ENCODE data around the gene RAB7A. TPM values are rescaled to one million over a fixed set of nuclear protein-coding genes. Genes with fewer than 3 reads are reported as not detected.

RAB7A gene
- 100 to 1,000 TPM in 3 of 4 donors, 10 to 100 TPM in 1; 89.2 to 128 (median 114) TPM for total RNA-seq

GRCh38 chr3:128726023-128727016 lies at the start of gene RAB7A:
Gene RAB7A (plus strand): TSS chr3:128726183. CDS start chr3:128795368, 69,185 bp downstream.
- Histone ChIP-seq H3K9me3 (no peaks in the 10 kb centered on the region), H3K36me3 (no peaks in the 10 kb centered on the region), H3K27me3 (no peaks in the 10 kb centered on the region), H3K27ac (peak within 1 kb of the TSS; percentile 94 to 100 (median 97)), H3K4me3 (peak within 1 kb of the TSS; percentile 72 to 100 (median 96)), H3K4me1 (peaks cover 0 to 50% (median 27%) of the 10 kb centered on the region in 4 donors)
- peak; percentile 95 to 96 for DNase-seq (ENCODE audit: low spot score in 2 of 2)
- WGBS, 2 donors, result 0% methylated on average over 52 to 62 of the region's 93 CpGs
- TF ChIP-seq POLR2A (IDR thresholded peaks at IDR 0.05) (peak; percentile 94 to 98), EP300 (IDR thresholded peaks at IDR 0.05) (peak; percentile 99)
- TF ChIP-seq, protein P1, sequence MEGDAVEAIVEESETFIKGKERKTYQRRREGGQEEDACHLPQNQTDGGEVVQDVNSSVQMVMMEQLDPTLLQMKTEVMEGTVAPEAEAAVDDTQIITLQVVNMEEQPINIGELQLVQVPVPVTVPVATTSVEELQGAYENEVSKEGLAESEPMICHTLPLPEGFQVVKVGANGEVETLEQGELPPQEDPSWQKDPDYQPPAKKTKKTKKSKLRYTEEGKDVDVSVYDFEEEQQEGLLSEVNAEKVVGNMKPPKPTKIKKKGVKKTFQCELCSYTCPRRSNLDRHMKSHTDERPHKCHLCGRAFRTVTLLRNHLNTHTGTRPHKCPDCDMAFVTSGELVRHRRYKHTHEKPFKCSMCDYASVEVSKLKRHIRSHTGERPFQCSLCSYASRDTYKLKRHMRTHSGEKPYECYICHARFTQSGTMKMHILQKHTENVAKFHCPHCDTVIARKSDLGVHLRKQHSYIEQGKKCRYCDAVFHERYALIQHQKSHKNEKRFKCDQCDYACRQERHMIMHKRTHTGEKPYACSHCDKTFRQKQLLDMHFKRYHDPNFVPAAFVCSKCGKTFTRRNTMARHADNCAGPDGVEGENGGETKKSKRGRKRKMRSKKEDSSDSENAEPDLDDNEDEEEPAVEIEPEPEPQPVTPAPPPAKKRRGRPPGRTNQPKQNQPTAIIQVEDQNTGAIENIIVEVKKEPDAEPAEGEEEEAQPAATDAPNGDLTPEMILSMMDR (IDR thresholded peaks at IDR 0.05), result peak in 2 of 5 experiments; percentile 23 to 55

GRCh38 chr3:128679338-128679737 lies 46.6 kb upstream of the RAB7A start:
- Histone ChIP-seq H3K9me3 (no peaks in the 10 kb centered on the region), H3K27me3 (no peaks in the 10 kb centered on the region), H3K27ac (peak overlapping the region in 1 of 4 donors; percentile 95), H3K36me3 (no peaks in the 10 kb centered on the region), H3K4me1 (peaks cover 0 to 12% (median 0%) of the 10 kb centered on the region in 4 donors), H3K4me3 (no peak overlapping the region)
- TF ChIP-seq, protein P1 (IDR thresholded peaks at IDR 0.05), result no peak
- 100% methylated on average over 2 of the region's 2 CpGs for whole genome bisulfite sequencing, 2 donors
- DNase-seq (ENCODE audit: low spot score in 2 of 2), result no peak

DNA sequence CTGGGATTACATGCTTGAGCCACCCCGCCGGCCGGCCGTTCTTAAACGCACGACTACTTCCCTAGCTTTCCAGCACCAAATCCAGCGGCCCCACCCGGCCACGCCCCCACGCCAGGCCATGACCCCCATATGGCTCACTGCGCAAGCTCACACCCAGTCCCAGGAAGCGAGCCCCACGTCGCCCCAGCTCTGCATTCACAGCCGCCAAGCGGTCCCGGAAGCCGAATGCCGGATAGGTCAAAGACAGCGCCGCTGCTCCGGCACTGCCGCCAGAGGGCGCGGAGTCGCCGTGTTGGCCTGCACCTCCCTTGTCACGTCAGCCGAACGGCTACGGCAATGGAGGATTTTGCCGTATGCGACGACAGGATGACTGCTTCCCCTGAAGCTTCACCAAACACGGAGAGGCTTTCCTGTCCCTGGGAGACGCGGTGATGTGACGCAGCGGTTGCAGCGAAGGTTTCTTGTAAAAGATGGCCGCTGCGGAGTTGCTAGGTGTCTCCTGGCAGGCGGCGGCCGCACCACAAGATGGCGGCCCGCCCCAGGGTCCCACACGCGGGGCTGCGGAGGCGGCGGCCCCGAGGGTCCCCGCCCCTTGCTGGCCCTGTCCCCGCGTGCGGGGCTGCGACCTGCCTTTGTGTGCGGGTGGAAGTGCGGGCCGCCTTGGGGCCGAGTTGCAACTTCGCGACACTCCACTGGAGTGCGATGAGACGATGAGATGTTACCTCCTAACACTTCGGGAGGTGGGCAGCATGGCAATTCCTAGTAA lies 45.2 kb upstream of the RAB7A start:
- H3K27me3 ChIP-seq, result no peaks in the 10 kb centered on the region
- H3K4me3 ChIP-seq, result peak overlapping the region; percentile 54 to 74 (median 68)
- DNase-seq (ENCODE audit: low spot score in 2 of 2), result peak; percentile 98
- TF ChIP-seq POLR2A (IDR thresholded peaks at IDR 0.05) (peak; percentile 77 to 93), EP300 (IDR thresholded peaks at IDR 0.05) (peak; percentile 77 to 99)
- TF ChIP-seq, protein P1 (IDR thresholded peaks at IDR 0.05), result peak; percentile 94 to 100 (median 99)
- H3K27ac ChIP-seq, result peak overlapping the region; percentile 93 to 95 (median 94)
- H3K4me1 ChIP-seq, result peaks cover 0 to 12% (median 0%) of the 10 kb centered on the region in 4 donors
- H3K9me3 ChIP-seq, result no peaks in the 10 kb centered on the region
- no peaks in the 10 kb centered on the region for H3K36me3 ChIP-seq
- 1 to 3% methylated on average over 36 to 66 of the region's 67 CpGs for WGBS, 2 donors

DNA sequence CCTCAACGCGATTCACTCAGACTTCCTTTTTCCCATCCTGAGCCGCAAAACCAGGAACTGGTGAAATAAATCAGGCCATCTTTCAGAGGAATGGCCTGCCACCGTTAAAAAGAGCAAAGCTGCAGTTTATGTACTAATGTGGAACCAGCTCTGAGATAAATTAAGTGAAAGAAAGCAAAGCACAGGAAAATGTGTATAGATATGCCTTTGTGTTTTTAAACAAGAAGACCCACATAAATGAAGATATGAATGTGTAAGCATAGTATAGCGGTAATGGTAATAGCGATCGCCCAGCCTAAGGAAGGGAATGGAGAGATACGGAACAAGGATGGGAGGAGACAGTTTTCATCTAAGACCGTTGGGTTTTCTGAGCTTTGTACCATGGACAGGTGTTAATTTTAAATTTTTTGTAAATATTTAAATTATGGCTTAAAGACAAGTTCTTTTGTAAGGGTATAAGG lies 44.6 kb upstream of the RAB7A start:
- H3K27ac ChIP-seq, result peak overlapping the region; percentile 93 to 95 (median 94)
- peaks cover 0 to 12% (median 0%) of the 10 kb centered on the region in 4 donors for H3K4me1 ChIP-seq
- no peaks in the 10 kb centered on the region for H3K9me3 ChIP-seq
- 44 to 48% methylated on average over 9 of the region's 9 CpGs for WGBS, 2 donors
- H3K27me3 ChIP-seq, result no peaks in the 10 kb centered on the region
- TF ChIP-seq EP300 (IDR thresholded peaks at IDR 0.05) (no peak), POLR2A (IDR thresholded peaks at IDR 0.05) (no peak)
- TF ChIP-seq, protein P1 (IDR thresholded peaks at IDR 0.05), result no peak
- H3K4me3 ChIP-seq, result peak overlapping the region; percentile 54 to 74 (median 68)
- no peaks in the 10 kb centered on the region for H3K36me3 ChIP-seq
- DNase-seq (ENCODE audit: low spot score in 2 of 2), result no peak
